Loucy (cell line): Measurements from ENCODE around the gene SDK1.

Source experiments
- H2AFZ ChIP-seq: fragments of 200-600 bp; sonication (generic); 2 replicates; pipeline ENCODE4 v1.6.0; 2016; ENCODE audit warnings: antibody characterized with exemption, mild to moderate bottlenecking, low read length, moderate library complexity
- H3F3A ChIP-seq: fragments of 200-600 bp; 2 replicates; pipeline ENCODE4 v1.6.0; 2016; ENCODE audit warnings: antibody characterized with exemption, low read depth, mild to moderate bottlenecking
- H3K27me3 ChIP-seq: fragments of 200-600 bp; sonication (generic); 2 replicates; pipeline ENCODE4 v1.6.1; 2014; ENCODE audit warnings: low read length, mild to moderate bottlenecking; ENCODE audit not compliant: insufficient read depth, poor library complexity, severe bottlenecking
- H3K36me3 ChIP-seq: fragments of 200-600 bp; sonication (generic); 2 replicates; pipeline ENCODE4 v1.6.1; 2016; ENCODE audit warnings: low read length; ENCODE audit not compliant: insufficient read depth
- H3K4me1 ChIP-seq: fragments of 200-600 bp; sonication (generic); 2 replicates; pipeline ENCODE4 v1.5.1; 2014; ENCODE audit warnings: low read length, mild to moderate bottlenecking; ENCODE audit not compliant: insufficient read depth, poor library complexity, severe bottlenecking
- H3K4me2 ChIP-seq: fragments of 200-600 bp; sonication (generic); 2 replicates; pipeline ENCODE4 v1.6.0; 2014; ENCODE audit warnings: antibody characterized with exemption, low read length, low read depth, mild to moderate bottlenecking; ENCODE audit not compliant: poor library complexity, severe bottlenecking
- H3K4me3 ChIP-seq: fragments of 200-600 bp; sonication (generic); 2 replicates; pipeline ENCODE4 v1.5.1; 2014; ENCODE audit warnings: low read length, mild to moderate bottlenecking, mixed read lengths; ENCODE audit not compliant: poor library complexity, severe bottlenecking
- H3K79me2 ChIP-seq: fragments of 200-600 bp; sonication (generic); 2 replicates; pipeline ENCODE4 v1.6.1; 2014; ENCODE audit warnings: low read length; ENCODE audit not compliant: insufficient read depth
- H3K9ac ChIP-seq: fragments of 200-600 bp; sonication (generic); 2 replicates; pipeline ENCODE4 v1.6.0; 2014; ENCODE audit warnings: mild to moderate bottlenecking, low read depth, low read length, moderate library complexity; ENCODE audit not compliant: poor library complexity, severe bottlenecking
- H3K9me2 ChIP-seq: fragments of 200-600 bp; sonication (generic); replicated peaks from 2 replicates; pipeline ENCODE4 v1.6.1; 2016; ENCODE audit warnings: low read depth, low read length, mixed read lengths
- H3K9me3 ChIP-seq: fragments of 200-600 bp; sonication (generic); 2 replicates; pipeline ENCODE4 v1.6.1; 2014; ENCODE audit warnings: mild to moderate bottlenecking, antibody characterized with exemption, low read length, low read depth; ENCODE audit not compliant: insufficient read depth
- H4K20me1 ChIP-seq: fragments of 200-600 bp; sonication (generic); 2 replicates; pipeline ENCODE4 v1.6.0; 2014; ENCODE audit warnings: antibody characterized with exemption, low read length, mild to moderate bottlenecking; ENCODE audit not compliant: insufficient read depth, poor library complexity, severe bottlenecking
- CTCF ChIP-seq: fragments of 200-600 bp; sonication (generic); conservative IDR thresholded peaks from 2 replicates; pipeline ENCODE4 v1.5.1; 2014; ENCODE audit warnings: mild to moderate bottlenecking, antibody characterized with exemption, low read length
- EZH2phosphoT487 ChIP-seq: fragments of 200-600 bp; IDR thresholded peaks from 2 replicates; pipeline ENCODE4 v1.6.1; 2018; ENCODE audit warnings: antibody characterized with exemption, mild to moderate bottlenecking, moderate library complexity, borderline replicate concordance

Gene SDK1

DNA sequence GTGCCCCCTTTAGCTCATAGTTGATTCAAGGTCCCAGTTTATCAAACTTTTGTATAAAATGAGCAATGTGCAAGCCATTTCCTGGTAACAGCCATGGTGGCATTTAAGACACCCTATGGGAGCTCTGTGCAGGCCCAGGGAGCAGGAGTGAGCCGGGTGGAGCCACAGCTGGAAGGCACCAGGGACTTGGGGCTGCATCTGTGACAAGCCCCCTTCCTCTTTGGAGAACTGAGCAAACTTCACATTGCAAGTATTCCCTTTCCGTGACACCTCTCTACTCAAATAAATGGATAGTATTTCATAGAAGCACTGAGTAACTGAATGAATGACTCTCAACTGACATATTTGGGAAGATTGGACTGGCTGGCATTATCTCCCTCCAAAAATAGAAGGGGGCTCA lies 822.3 kb downstream of the SDK1 start:
- no peaks in the 10 kb centered on the region for H3K27me3 ChIP-seq
- no peak overlapping the region for H3K4me3 ChIP-seq
- H3F3A ChIP-seq = no peaks in the 10 kb centered on the region
- peaks cover 29% of the 10 kb centered on the region for H3K9me3 ChIP-seq
- no peaks in the 10 kb centered on the region for H3K9me2 ChIP-seq
- H2AFZ ChIP-seq = no peak overlapping the region
- no peaks in the 10 kb centered on the region for H3K79me2 ChIP-seq
- H4K20me1 ChIP-seq = no peaks in the 10 kb centered on the region
- H3K4me1 ChIP-seq = no peaks in the 10 kb centered on the region
- no peaks in the 10 kb centered on the region for H3K36me3 ChIP-seq
- no peak overlapping the region for H3K4me2 ChIP-seq
- H3K9ac ChIP-seq = no peak overlapping the region
- no peak for TF ChIP-seq EZH2phosphoT487
- no peak for TF ChIP-seq CTCF

- H3K9ac ChIP-seq = no peak overlapping the region
- H3K4me2 ChIP-seq = no peak overlapping the region
- no peaks in the 10 kb centered on the region for H3F3A ChIP-seq
- H3K9me2 ChIP-seq = no peaks in the 10 kb centered on the region
- no peaks in the 10 kb centered on the region for H3K27me3 ChIP-seq
- H4K20me1 ChIP-seq = no peaks in the 10 kb centered on the region
- no peaks in the 10 kb centered on the region for H3K79me2 ChIP-seq
- TF ChIP-seq CTCF (no peak), EZH2phosphoT487 (no peak)
- H3K9me3 ChIP-seq = peaks cover 24% of the 10 kb centered on the region
- no peak overlapping the region for H3K4me3 ChIP-seq
- H2AFZ ChIP-seq = no peak overlapping the region
- H3K36me3 ChIP-seq = no peaks in the 10 kb centered on the region
- no peaks in the 10 kb centered on the region for H3K4me1 ChIP-seq
Measured at GRCh38 chr7:4123823-4124222, 822.8 kb downstream of the SDK1 start.

DNA sequence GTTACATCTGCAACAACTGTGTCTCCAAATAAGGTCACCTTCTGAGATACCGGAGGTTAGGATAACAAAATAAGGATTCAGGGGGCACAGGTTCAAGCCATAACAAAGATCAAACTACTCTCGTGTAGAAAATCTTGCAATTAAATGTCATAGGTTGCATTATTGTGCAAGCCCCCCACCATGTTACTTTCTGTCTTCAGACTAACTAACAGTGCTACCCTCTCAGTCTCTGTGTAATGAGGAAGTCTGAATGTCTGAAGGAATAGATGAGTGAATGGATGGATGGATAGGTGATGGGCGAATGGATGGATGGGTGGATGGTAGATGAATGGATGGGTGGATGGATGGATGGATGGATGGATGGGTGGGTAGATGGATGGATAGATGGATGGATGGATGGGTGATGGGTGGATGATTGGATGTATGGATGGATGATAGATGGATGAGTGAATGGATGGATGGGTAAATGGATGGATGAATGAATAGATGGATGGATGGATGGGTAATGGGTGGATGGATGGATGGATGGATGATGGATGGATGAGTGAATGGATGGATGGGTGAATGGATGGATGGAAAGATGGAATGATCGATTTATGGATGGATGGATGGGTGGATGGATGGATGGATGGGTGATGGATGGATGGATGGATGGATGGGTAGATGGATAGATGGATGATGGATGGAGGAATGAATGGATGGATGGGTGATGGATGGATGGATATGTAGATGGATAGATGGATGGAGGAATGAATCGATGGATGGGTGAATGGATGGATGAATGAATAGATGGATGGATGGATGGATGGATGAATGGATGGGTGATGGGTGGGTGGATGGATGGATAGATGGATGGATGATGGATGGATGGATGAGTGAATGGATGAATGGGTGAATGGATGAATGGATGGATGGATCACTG lies 823.8 kb downstream of the SDK1 start:
- H3K79me2 ChIP-seq = no peaks in the 10 kb centered on the region
- H3F3A ChIP-seq = no peaks in the 10 kb centered on the region
- H3K36me3 ChIP-seq = no peaks in the 10 kb centered on the region
- no peaks in the 10 kb centered on the region for H4K20me1 ChIP-seq
- peaks cover 23% of the 10 kb centered on the region for H3K9me3 ChIP-seq
- H3K27me3 ChIP-seq = no peaks in the 10 kb centered on the region
- no peaks in the 10 kb centered on the region for H3K4me1 ChIP-seq
- H3K4me2 ChIP-seq = no peak overlapping the region
- no peak overlapping the region for H3K9ac ChIP-seq
- no peak overlapping the region for H2AFZ ChIP-seq
- no peaks in the 10 kb centered on the region for H3K9me2 ChIP-seq
- no peak overlapping the region for H3K4me3 ChIP-seq
- TF ChIP-seq EZH2phosphoT487 = no peak
- no peak for TF ChIP-seq CTCF
